Raji (cell line): ENCODE results near the gene SPATA24.
A peak's percentile ranks its signal among the peaks of the same experiment; 100 is the strongest.

Source experiments
- POLR2A ChIP-seq: IDR thresholded peaks from 2 replicates; pipeline ENCODE4 v1.6.1; 2011; ENCODE audit warnings: low read depth, low read length, control low read depth; ENCODE audit not compliant: insufficient read depth

The SPATA24 gene

GRCh38 chr5:139382807-139383206, 21.1 kb downstream of the SPATA24 start:
- no peak for TF ChIP-seq POLR2A

- TF ChIP-seq POLR2A = peak; percentile 55
Measured at GRCh38 chr5:139381837-139382761, 21.8 kb downstream of the SPATA24 start.

- 0 out of 2 replicates have a peak, but pooled peaks have one; percentile 21 for TF ChIP-seq POLR2A
Measured at GRCh38 chr5:139379626-139380449, 24.1 kb downstream of the SPATA24 start.

- TF ChIP-seq POLR2A = no peak
Measured at GRCh38 chr5:139378941-139379361, 24.9 kb downstream of the SPATA24 start.

GRCh38 chr5:139378101-139378825, 25.6 kb downstream of the SPATA24 start:
- TF ChIP-seq POLR2A = no peak

- no peak for TF ChIP-seq POLR2A
Measured at GRCh38 chr5:139377226-139377625, 26.7 kb downstream of the SPATA24 start.

GRCh38 chr5:139376364-139376763, 27.5 kb downstream of the SPATA24 start:
- no peak for TF ChIP-seq POLR2A

GRCh38 chr5:139374909-139375308, 29.0 kb downstream of the SPATA24 start:
- no peak for TF ChIP-seq POLR2A

- TF ChIP-seq POLR2A = no peak
Measured at GRCh38 chr5:139371482-139372435, 32.1 kb downstream of the SPATA24 start.

GRCh38 chr5:139369181-139369580, 34.7 kb downstream of the SPATA24 start:
- no peak for TF ChIP-seq POLR2A

- TF ChIP-seq POLR2A = no peak
Measured at GRCh38 chr5:139368613-139369012, 35.3 kb downstream of the SPATA24 start.

GRCh38 chr5:139364466-139364865, 39.4 kb downstream of the SPATA24 start:
- no peak for TF ChIP-seq POLR2A

- TF ChIP-seq POLR2A = no peak
Measured at GRCh38 chr5:139363937-139364336, 40.0 kb downstream of the SPATA24 start.

GRCh38 chr5:139361835-139362429, 42.0 kb downstream of the SPATA24 start:
- TF ChIP-seq POLR2A = no peak

- no peak for TF ChIP-seq POLR2A
Measured at GRCh38 chr5:139360384-139360783, 43.5 kb downstream of the SPATA24 start.
